GM23338 (cell line): Measurements from ENCODE around the gene MIER2. TPM values are rescaled to one million over a fixed set of nuclear protein-coding genes. Genes with fewer than 3 reads are reported as not detected.

Experiments
- ATAC-seq: fragments of 200-7000 bp; cut with Tn5 transposase; 3 replicates; pipeline ENCODE4 v1.9.1; 2020
- DNase-seq: peaks from one replicate; pipeline ENCODE4 v3.0.0-alpha.2; 2015; ENCODE audit warnings: low spot score
- H2AFZ ChIP-seq: fragments of 200-600 bp; sonication (generic); 2 replicates; pipeline ENCODE4 v1.8.0; 2016; ENCODE audit warnings: antibody characterized with exemption, mild to moderate bottlenecking, moderate library complexity
- H3F3A ChIP-seq: fragments of 200-600 bp; sonication (generic); replicated peaks from 2 replicates; pipeline ENCODE4 v1.8.0; 2017; ENCODE audit warnings: antibody characterized with exemption, mixed run types, low read depth
- H3K27ac ChIP-seq: fragments of 200-600 bp; sonication (generic); 2 replicates; pipeline ENCODE4 v1.6.1; 2016; ENCODE audit warnings: low read depth
- H3K27me3 ChIP-seq: fragments of 200-600 bp; sonication (generic); 2 replicates; pipeline ENCODE4 v1.8.0; 2016; ENCODE audit warnings: mild to moderate bottlenecking, mixed run types, moderate library complexity; ENCODE audit not compliant: insufficient read depth
- H3K36me3 ChIP-seq: fragments of 200-600 bp; sonication (generic); 2 replicates; pipeline ENCODE4 v1.8.0; 2016; ENCODE audit warnings: mild to moderate bottlenecking; ENCODE audit not compliant: insufficient read depth
- H3K4me1 ChIP-seq: fragments of 200-600 bp; sonication (generic); 2 replicates; pipeline ENCODE4 v1.8.0; 2016; ENCODE audit warnings: mild to moderate bottlenecking, moderate library complexity; ENCODE audit not compliant: insufficient read depth
- H3K4me2 ChIP-seq: fragments of 200-600 bp; sonication (generic); 2 replicates; pipeline ENCODE4 v1.7.1; 2017; ENCODE audit warnings: mixed run types
- H3K4me3 ChIP-seq: fragments of 200-600 bp; sonication (generic); 2 replicates; pipeline ENCODE4 v1.6.1; 2016; ENCODE audit warnings: mixed run types
- H3K79me2 ChIP-seq: fragments of 200-600 bp; sonication (generic); replicated peaks from 2 replicates; pipeline ENCODE4 v1.8.0; 2017; ENCODE audit warnings: mild to moderate bottlenecking; ENCODE audit not compliant: insufficient read depth
- H3K9me2 ChIP-seq: fragments of 200-600 bp; sonication (generic); 2 replicates; pipeline ENCODE4 v1.8.0; 2017; ENCODE audit not compliant: insufficient read depth
- H4K20me1 ChIP-seq: fragments of 200-600 bp; sonication (generic); replicated peaks from 2 replicates; pipeline ENCODE4 v1.8.0; 2017; ENCODE audit warnings: mild to moderate bottlenecking; ENCODE audit not compliant: insufficient read depth
- H3K27ac Mint-ChIP-seq: 2 replicates; pipeline ENCODE4 v1.8.0; 2020; ENCODE audit warnings: inconsistent platforms, mild to moderate bottlenecking, moderate library complexity, mixed read lengths
- H3K27me3 Mint-ChIP-seq: 3 replicates; pipeline ENCODE4 v1.8.0; 2022; ENCODE audit warnings: low read depth, mild to moderate bottlenecking, moderate library complexity, mixed read lengths, inconsistent platforms; ENCODE audit not compliant: insufficient read depth, poor library complexity
- H3K36me3 Mint-ChIP-seq: 3 replicates; pipeline ENCODE4 v1.8.0; 2021; ENCODE audit warnings: low read depth, mild to moderate bottlenecking, inconsistent platforms, moderate library complexity, mixed read lengths
- H3K4me1 Mint-ChIP-seq: 3 replicates; pipeline ENCODE4 v1.8.0; 2020; ENCODE audit warnings: mild to moderate bottlenecking, inconsistent platforms, mixed read lengths
- H3K4me3 Mint-ChIP-seq: 3 replicates; pipeline ENCODE4 v1.8.0; 2021; ENCODE audit warnings: moderate library complexity, mild to moderate bottlenecking, inconsistent platforms, mixed read lengths
- H3K9me3 Mint-ChIP-seq: 3 replicates; pipeline ENCODE4 v1.8.0; 2020; ENCODE audit warnings: moderate library complexity, mild to moderate bottlenecking, inconsistent platforms, mixed read lengths
- CREB1 ChIP-seq: fragments of 250-450 bp; sonication (Bioruptor Pico); IDR thresholded peaks from 2 replicates; pipeline ENCODE4 v1.5.0; 2020; ENCODE audit warnings: low read depth, mild to moderate bottlenecking, moderate library complexity
- EZH2 ChIP-seq: fragments of 200-600 bp; sonication (generic); IDR thresholded peaks from one replicate; pipeline ENCODE4 v1.8.0; 2017; ENCODE audit warnings: antibody characterized with exemption, mild to moderate bottlenecking, low read depth; ENCODE audit not compliant: unreplicated experiment
- EZH2phosphoT487 ChIP-seq: fragments of 200-600 bp; sonication (generic); IDR thresholded peaks from one replicate; pipeline ENCODE4 v1.8.1; 2018; ENCODE audit warnings: antibody characterized with exemption; ENCODE audit not compliant: unreplicated experiment
- JUNB ChIP-seq: IDR thresholded peaks from one replicate; pipeline ENCODE4 v1.6.1; 2016; ENCODE audit warnings: antibody characterized with exemption; ENCODE audit not compliant: unreplicated experiment
- NANOG ChIP-seq: IDR thresholded peaks from 2 replicates; pipeline ENCODE4 v1.6.1; 2016; ENCODE audit warnings: antibody characterized with exemption, borderline replicate concordance
- POLR2AphosphoS5 ChIP-seq: IDR thresholded peaks from 2 replicates; pipeline ENCODE4 v1.6.1; 2016; ENCODE audit warnings: antibody characterized with exemption, low read depth
- STAT1 ChIP-seq: IDR thresholded peaks from one replicate; pipeline ENCODE4 v1.6.1; 2016; ENCODE audit warnings: antibody characterized with exemption; ENCODE audit not compliant: unreplicated experiment
- ZNF114 ChIP-seq: fragments of 250-450 bp; sonication (Bioruptor Pico); IDR thresholded peaks from 2 replicates; pipeline ENCODE4 v1.5.0; 2020; ENCODE audit warnings: mild to moderate bottlenecking, moderate library complexity
- ZNF331 ChIP-seq: fragments of 250-450 bp; sonication (Bioruptor Pico); IDR thresholded peaks from 2 replicates; pipeline ENCODE4 v1.5.0; 2020; ENCODE audit warnings: low read depth, mild to moderate bottlenecking, moderate library complexity
- polyA plus RNA-seq: library from polyadenylated mRNA; unstranded; fragments of >200 nt; fragmentation: Nextera tagmentation; extraction: Ambion mirVana; gene quantifications from 2 replicates; pipeline ENCODE4 v1.2.1, GENCODE V29; 2016
- total RNA-seq: library from RNA; depleted of rRNA; stranded (reverse); fragments of >200 nt; shearing (Covaris generic); gene quantifications from 2 replicates; pipeline ENCODE4 v1.2.3, GENCODE V29; 2014
- TF ChIP-seq, protein P1 (sequence below): IDR thresholded peaks from 2 replicates; pipeline ENCODE4 v1.6.1; 2016; ENCODE audit warnings: antibody characterized with exemption
- TF ChIP-seq, protein P2 (sequence below), 2 experiments: fragments of 200-600 bp in 1 of 2; sonication (generic) in 1 of 2; conservative IDR thresholded peaks; 2 replicates each; pipeline versions ENCODE4 v1.5.1 to v1.6.1; 2016 to 2017; ENCODE audit warnings: antibody characterized with exemption in 2 of 2, low read depth in 2 of 2, mild to moderate bottlenecking in 2 of 2, moderate library complexity in 1 of 2
- TF ChIP-seq, protein P3 (sequence below): fragments of 250-450 bp; sonication (Bioruptor Pico); IDR thresholded peaks from 2 replicates; pipeline ENCODE4 v1.5.0; 2020; ENCODE audit warnings: mild to moderate bottlenecking, moderate library complexity
- TF ChIP-seq, protein P4 (sequence below): IDR thresholded peaks from one replicate; pipeline ENCODE4 v1.6.1; 2018; ENCODE audit warnings: antibody characterized with exemption; ENCODE audit not compliant: unreplicated experiment

The MIER2 gene
- total and polyA plus RNA-seq, 2 experiments from 2014 or later, result 30.2 to 37.9 TPM

DNA sequence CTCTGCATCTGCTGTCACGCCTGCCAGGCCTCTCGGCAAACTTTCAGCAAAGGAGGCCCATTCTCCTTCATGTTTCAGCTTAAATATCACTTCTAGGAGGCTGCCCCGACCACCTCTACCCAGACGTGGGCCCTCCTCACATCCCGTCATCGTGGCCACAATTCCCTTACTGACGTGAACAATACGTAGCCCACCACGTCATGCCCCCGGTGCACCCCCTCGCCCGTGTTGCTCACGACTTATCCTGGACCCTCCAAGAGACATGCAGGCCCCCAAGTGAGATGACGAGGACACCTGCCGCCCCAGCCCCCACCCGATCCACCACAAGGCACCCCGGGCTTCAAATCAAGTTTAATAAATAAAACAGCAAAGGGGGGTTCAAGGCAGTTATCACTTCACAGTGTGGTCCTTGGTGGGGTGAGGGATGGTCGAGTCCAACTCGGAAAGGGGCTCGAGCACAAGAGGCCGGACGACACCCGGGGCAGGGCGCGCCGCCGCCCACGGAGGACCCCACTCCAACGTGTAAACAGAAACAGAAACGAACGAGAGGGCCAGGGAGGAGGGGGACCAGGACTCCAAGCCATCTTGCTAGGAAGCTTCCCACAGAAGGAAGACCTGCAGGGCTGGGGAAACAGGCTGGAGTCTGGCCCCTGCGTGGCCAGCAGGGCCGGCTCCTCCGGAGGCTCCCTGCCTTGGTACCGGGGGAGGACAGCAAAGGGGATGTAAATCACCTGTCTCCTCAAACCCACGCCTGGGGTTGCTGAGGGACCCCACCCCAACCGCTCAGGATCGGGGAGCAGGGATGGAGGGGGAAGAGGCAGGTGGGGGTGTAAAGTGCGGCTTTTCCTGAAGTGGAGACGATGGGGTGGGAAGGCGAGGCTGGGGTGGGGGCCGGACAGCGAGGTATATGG lies 39.1 kb downstream of the MIER2 start:
- H3K27ac ChIP-seq, result no peak overlapping the region
- H4K20me1 ChIP-seq, result no peaks in the 10 kb centered on the region; the same call in 1 of the 2 replicates
- DNase-seq (no peak), ATAC-seq (no peak)
- H3K36me3 ChIP-seq, result no peaks in the 10 kb centered on the region; the same call in 1 of the 2 replicates
- H3K4me3 ChIP-seq, result no peak overlapping the region
- H3F3A ChIP-seq, result 0 out of 2 replicates have a peak, but pooled peaks cover 4% of the 10 kb centered on the region
- H2AFZ ChIP-seq, result no peak overlapping the region
- peaks cover 38% of the 10 kb centered on the region for H3K36me3 Mint-ChIP-seq
- H3K27me3 ChIP-seq, result no peaks in the 10 kb centered on the region
- H3K27ac Mint-ChIP-seq, result no peak overlapping the region
- H3K27me3 Mint-ChIP-seq, result no peaks in the 10 kb centered on the region
- no peaks in the 10 kb centered on the region for H3K9me2 ChIP-seq
- TF ChIP-seq JUNB, result no peak
- TF ChIP-seq STAT1, result no peak
- TF ChIP-seq EZH2, result no peak
- TF ChIP-seq, protein P1, sequence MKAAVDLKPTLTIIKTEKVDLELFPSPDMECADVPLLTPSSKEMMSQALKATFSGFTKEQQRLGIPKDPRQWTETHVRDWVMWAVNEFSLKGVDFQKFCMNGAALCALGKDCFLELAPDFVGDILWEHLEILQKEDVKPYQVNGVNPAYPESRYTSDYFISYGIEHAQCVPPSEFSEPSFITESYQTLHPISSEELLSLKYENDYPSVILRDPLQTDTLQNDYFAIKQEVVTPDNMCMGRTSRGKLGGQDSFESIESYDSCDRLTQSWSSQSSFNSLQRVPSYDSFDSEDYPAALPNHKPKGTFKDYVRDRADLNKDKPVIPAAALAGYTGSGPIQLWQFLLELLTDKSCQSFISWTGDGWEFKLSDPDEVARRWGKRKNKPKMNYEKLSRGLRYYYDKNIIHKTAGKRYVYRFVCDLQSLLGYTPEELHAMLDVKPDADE, result no peak
- TF ChIP-seq, protein P2, sequence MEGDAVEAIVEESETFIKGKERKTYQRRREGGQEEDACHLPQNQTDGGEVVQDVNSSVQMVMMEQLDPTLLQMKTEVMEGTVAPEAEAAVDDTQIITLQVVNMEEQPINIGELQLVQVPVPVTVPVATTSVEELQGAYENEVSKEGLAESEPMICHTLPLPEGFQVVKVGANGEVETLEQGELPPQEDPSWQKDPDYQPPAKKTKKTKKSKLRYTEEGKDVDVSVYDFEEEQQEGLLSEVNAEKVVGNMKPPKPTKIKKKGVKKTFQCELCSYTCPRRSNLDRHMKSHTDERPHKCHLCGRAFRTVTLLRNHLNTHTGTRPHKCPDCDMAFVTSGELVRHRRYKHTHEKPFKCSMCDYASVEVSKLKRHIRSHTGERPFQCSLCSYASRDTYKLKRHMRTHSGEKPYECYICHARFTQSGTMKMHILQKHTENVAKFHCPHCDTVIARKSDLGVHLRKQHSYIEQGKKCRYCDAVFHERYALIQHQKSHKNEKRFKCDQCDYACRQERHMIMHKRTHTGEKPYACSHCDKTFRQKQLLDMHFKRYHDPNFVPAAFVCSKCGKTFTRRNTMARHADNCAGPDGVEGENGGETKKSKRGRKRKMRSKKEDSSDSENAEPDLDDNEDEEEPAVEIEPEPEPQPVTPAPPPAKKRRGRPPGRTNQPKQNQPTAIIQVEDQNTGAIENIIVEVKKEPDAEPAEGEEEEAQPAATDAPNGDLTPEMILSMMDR (conservative IDR thresholded peaks at IDR 0.05; ENCODE audit: low read depth in 2 of 2), result no peak
- TF ChIP-seq NANOG, result no peak
- no peak for TF ChIP-seq ZNF114
- TF ChIP-seq, protein P3, sequence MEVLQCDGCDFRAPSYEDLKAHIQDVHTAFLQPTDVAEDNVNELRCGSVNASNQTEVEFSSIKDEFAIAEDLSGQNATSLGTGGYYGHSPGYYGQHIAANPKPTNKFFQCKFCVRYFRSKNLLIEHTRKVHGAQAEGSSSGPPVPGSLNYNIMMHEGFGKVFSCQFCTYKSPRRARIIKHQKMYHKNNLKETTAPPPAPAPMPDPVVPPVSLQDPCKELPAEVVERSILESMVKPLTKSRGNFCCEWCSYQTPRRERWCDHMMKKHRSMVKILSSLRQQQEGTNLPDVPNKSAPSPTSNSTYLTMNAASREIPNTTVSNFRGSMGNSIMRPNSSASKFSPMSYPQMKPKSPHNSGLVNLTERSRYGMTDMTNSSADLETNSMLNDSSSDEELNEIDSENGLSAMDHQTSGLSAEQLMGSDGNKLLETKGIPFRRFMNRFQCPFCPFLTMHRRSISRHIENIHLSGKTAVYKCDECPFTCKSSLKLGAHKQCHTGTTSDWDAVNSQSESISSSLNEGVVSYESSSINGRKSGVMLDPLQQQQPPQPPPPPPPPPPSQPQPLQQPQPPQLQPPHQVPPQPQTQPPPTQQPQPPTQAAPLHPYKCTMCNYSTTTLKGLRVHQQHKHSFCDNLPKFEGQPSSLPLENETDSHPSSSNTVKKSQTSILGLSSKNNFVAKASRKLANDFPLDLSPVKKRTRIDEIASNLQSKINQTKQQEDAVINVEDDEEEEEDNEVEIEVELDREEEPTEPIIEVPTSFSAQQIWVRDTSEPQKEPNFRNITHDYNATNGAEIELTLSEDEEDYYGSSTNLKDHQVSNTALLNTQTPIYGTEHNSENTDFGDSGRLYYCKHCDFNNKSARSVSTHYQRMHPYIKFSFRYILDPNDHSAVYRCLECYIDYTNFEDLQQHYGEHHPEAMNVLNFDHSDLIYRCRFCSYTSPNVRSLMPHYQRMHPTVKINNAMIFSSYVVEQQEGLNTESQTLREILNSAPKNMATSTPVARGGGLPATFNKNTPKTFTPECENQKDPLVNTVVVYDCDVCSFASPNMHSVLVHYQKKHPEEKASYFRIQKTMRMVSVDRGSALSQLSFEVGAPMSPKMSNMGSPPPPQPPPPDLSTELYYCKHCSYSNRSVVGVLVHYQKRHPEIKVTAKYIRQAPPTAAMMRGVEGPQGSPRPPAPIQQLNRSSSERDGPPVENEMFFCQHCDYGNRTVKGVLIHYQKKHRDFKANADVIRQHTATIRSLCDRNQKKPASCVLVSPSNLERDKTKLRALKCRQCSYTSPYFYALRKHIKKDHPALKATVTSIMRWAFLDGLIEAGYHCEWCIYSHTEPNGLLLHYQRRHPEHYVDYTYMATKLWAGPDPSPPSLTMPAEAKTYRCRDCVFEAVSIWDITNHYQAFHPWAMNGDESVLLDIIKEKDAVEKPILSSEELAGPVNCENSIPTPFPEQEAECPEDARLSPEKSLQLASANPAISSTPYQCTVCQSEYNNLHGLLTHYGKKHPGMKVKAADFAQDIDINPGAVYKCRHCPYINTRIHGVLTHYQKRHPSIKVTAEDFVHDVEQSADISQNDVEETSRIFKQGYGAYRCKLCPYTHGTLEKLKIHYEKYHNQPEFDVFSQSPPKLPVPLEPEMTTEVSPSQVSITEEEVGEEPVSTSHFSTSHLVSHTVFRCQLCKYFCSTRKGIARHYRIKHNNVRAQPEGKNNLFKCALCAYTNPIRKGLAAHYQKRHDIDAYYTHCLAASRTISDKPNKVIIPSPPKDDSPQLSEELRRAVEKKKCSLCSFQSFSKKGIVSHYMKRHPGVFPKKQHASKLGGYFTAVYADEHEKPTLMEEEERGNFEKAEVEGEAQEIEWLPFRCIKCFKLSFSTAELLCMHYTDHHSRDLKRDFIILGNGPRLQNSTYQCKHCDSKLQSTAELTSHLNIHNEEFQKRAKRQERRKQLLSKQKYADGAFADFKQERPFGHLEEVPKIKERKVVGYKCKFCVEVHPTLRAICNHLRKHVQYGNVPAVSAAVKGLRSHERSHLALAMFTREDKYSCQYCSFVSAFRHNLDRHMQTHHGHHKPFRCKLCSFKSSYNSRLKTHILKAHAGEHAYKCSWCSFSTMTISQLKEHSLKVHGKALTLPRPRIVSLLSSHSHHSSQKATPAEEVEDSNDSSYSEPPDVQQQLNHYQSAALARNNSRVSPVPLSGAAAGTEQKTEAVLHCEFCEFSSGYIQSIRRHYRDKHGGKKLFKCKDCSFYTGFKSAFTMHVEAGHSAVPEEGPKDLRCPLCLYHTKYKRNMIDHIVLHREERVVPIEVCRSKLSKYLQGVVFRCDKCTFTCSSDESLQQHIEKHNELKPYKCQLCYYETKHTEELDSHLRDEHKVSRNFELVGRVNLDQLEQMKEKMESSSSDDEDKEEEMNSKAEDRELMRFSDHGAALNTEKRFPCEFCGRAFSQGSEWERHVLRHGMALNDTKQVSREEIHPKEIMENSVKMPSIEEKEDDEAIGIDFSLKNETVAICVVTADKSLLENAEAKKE (CRISPR knock-in tag), result no peak
- no peak for TF ChIP-seq POLR2AphosphoS5
- TF ChIP-seq EZH2phosphoT487, result no peak
- TF ChIP-seq, protein P4, sequence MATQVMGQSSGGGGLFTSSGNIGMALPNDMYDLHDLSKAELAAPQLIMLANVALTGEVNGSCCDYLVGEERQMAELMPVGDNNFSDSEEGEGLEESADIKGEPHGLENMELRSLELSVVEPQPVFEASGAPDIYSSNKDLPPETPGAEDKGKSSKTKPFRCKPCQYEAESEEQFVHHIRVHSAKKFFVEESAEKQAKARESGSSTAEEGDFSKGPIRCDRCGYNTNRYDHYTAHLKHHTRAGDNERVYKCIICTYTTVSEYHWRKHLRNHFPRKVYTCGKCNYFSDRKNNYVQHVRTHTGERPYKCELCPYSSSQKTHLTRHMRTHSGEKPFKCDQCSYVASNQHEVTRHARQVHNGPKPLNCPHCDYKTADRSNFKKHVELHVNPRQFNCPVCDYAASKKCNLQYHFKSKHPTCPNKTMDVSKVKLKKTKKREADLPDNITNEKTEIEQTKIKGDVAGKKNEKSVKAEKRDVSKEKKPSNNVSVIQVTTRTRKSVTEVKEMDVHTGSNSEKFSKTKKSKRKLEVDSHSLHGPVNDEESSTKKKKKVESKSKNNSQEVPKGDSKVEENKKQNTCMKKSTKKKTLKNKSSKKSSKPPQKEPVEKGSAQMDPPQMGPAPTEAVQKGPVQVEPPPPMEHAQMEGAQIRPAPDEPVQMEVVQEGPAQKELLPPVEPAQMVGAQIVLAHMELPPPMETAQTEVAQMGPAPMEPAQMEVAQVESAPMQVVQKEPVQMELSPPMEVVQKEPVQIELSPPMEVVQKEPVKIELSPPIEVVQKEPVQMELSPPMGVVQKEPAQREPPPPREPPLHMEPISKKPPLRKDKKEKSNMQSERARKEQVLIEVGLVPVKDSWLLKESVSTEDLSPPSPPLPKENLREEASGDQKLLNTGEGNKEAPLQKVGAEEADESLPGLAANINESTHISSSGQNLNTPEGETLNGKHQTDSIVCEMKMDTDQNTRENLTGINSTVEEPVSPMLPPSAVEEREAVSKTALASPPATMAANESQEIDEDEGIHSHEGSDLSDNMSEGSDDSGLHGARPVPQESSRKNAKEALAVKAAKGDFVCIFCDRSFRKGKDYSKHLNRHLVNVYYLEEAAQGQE, result no peak
- TF ChIP-seq CREB1 (CRISPR knock-in tag), result no peak
- no peak for TF ChIP-seq ZNF331
- H3K9me3 Mint-ChIP-seq, result no peaks in the 10 kb centered on the region; the same call in 2 of the 3 replicates
- no peaks in the 10 kb centered on the region for H3K4me1 ChIP-seq
- no peak overlapping the region for H3K4me3 Mint-ChIP-seq
- H3K4me1 Mint-ChIP-seq, result no peaks in the 10 kb centered on the region
- no peak overlapping the region for H3K4me2 ChIP-seq
- H3K79me2 ChIP-seq, result no peaks in the 10 kb centered on the region
